ENCODE measurements around the gene BBS5. TPM values are rescaled to one million over a fixed set of nuclear protein-coding genes. Genes with fewer than 3 reads are reported as not detected.
"Not testable (repeated sequence)": the region's sequence is repeated elsewhere in the genome, so short reads cannot be mapped to it uniquely, and the experiment has no call there.

BBS5 gene
- 10 to 100 TPM in 1 of 4 donors, 1 to 10 TPM in 3; 4.3 to 11.3 (median 6.0) TPM for total RNA-seq

DNA sequence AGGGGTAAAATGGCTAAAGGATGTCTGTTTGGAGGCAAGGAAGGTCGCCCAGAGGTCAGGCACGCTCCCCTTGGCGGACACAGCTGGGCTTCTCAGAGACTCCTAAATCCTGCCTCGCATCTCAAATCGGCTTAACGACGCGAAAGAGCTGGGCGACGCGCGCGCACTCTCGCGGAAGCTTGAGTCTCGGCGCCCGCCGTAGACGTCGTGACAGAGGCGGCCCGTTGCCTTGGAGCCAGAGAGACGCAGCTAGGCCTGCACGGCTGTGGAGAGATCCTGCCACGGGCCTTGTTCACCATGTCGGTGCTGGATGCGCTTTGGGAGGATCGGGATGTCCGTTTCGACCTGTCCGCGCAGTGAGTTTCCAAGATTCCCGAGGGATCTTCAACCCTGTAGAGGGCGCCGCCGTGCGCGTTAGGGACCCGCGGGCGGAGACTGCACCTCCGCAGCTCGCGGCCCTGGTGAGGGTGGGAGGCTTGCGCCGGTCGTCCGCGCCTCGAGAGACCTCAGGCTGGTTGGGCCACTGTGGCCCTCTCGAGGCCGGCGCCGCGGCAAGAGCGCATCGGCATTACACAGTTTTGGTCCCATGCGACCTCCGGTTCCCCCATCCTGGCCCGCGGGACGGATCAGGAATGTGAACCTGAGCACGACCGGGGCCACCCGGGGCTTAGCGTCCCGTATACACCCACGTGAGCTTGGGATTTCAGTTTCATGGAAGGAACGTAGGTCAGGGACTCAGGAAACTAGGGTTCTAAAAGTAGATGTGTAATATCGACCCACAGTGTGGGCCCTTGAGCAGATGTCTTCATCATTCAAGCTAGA is at the start of gene BBS5:
Gene BBS5 (plus strand): TSS at position 238 of the 822 bp plus-strand sequence. CDS start 60 bp downstream, at position 298.
- TF ChIP-seq, protein P1, sequence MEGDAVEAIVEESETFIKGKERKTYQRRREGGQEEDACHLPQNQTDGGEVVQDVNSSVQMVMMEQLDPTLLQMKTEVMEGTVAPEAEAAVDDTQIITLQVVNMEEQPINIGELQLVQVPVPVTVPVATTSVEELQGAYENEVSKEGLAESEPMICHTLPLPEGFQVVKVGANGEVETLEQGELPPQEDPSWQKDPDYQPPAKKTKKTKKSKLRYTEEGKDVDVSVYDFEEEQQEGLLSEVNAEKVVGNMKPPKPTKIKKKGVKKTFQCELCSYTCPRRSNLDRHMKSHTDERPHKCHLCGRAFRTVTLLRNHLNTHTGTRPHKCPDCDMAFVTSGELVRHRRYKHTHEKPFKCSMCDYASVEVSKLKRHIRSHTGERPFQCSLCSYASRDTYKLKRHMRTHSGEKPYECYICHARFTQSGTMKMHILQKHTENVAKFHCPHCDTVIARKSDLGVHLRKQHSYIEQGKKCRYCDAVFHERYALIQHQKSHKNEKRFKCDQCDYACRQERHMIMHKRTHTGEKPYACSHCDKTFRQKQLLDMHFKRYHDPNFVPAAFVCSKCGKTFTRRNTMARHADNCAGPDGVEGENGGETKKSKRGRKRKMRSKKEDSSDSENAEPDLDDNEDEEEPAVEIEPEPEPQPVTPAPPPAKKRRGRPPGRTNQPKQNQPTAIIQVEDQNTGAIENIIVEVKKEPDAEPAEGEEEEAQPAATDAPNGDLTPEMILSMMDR (IDR thresholded peaks at IDR 0.05): no peak
- ATAC-seq (ENCODE audit: low FRiP score) (peak; percentile 94), DNase-seq (ENCODE audit: low spot score) (peak; percentile 33)

DNA sequence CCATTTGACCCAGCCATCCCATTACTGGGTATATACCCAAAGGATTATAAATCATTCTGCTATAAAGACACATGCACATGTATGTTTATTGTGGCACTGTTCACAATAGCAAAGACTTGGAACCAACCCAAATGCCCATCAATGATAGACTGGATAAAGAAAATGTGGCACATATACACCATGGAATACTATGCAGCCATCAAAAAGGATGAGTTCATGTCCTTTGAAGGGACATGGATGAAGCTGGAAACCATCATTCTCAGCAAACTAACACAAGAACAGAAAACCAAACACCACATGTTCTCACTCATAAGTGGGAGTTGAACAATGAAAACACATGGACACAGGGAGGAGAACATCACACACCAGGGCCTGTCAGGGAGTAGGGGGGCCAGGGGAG is 47.5 kb upstream of the BBS5 start:
- ATAC-seq (ENCODE audit: low FRiP score); DNase-seq (ENCODE audit: low spot score): not testable (repeated sequence)

DNA sequence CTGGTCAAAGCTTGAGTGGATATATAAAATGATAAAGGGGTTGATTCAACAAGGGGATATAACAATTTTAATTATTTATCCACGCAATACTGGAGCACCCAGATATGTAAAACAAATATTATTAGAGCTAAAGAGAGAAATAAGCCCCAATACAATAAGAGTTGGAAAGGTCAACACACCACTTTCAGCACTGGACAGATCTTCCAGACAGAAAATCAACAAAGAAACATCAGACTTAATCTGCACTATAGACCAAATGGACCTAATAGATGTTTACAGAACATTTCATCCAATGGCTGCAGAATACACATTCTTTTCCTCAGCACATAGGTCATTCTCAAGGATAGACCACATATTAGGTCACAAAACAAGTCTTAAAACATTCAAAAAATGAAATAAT is 45.1 kb upstream of the BBS5 start:
- ATAC-seq (ENCODE audit: low FRiP score): not testable (repeated sequence)

DNA sequence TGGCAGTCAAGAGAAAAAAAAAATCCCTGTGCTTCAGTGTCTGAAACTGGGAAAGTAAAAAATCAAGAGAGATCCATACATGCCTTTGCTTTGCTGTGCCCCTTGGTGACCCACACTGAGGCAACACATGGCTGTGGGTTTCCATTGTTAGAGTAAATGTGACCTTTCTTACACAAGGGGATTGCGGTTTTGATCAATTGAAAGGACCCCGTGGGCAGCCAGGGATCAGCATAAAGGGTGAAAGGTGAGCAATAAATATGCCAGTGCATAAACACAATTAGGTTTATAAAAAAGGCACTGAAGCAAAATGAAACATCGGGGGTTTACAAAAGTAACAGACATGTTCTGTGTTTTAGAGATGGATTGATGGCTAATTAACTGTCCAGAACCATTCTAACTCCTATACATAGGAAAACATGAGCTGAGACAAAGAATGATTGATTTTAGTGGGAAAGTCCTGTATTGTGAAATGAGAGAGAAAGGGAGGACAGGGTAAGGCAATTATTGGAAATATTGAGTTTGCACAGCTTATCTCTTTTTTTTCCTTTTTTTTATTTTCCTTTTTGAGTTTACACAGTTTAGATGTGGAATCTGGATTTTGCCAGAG is 40.7 kb upstream of the BBS5 start:
- ATAC-seq (ENCODE audit: low FRiP score) (no peak), DNase-seq (ENCODE audit: low spot score) (no peak)
- TF ChIP-seq, protein P1 (IDR thresholded peaks at IDR 0.05): no peak

More for the DNA sequence above, 45.1 kb upstream of the BBS5 start:
- not testable (repeated sequence) for DNase-seq (ENCODE audit: low spot score)

DNA sequence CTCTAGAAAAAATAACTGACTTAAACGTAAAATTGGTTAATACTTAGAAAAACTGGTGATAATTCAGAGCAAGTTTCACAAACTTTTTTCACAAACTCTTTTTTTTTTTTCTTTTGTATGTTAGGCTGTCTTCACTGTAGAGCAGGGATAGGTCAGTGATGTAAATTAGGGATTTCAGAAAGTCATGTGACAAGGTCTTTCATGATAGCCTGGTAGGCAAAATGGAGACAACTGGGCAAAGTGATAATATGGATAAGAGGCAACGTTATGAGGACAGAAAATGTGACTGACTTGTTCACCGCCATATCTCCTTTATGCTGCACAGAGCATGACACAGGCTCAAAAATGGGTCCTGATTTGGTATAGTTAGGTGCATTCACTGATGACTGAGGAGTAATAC is 39.4 kb upstream of the BBS5 start:
- TF ChIP-seq, protein P1 (IDR thresholded peaks at IDR 0.05): no peak
- DNase-seq (ENCODE audit: low spot score) (no peak), ATAC-seq (ENCODE audit: low FRiP score) (no peak)

DNA sequence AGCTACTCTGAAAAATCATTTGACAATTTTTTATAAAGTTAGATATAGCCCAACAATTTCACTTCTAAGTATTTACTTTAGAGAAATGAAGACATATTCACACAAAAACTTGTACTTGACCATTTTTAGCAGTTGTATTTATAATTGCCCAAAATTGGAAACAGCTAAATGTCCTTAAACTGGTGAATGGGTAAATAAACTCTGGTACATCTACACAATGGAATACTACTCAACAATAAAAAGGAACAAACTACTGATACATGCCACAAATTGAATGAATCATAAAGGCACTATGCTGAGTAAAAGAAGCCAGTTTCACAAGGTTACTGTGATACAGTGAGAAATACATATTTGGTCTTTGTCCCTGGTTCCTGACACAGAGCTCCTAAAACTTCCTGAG is 32.8 kb upstream of the BBS5 start:
- TF ChIP-seq, protein P1 (IDR thresholded peaks at IDR 0.05): no peak
- ATAC-seq (ENCODE audit: low FRiP score) (no peak), DNase-seq (ENCODE audit: low spot score) (no peak)

DNA sequence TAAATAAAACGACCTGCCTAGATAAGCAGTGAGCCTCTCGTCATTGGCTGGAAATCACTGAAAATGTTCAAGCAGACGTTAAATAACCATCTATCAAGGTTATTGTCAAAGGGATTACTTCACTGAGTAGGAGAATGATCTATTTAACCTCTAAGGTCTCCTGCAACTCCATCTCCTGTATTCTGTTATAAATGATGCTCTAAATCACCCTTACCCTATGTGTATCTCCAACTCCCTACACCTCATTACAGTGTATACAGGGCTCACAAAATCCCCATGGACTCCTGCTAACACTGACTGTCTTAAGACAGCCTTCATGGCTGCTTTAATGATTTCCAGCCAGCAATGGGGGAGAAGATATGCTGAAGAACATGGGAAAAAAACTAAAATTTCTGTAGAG is 31.0 kb upstream of the BBS5 start:
- TF ChIP-seq, protein P1 (IDR thresholded peaks at IDR 0.05): no peak
- ATAC-seq (ENCODE audit: low FRiP score): no peak
- no peak for DNase-seq (ENCODE audit: low spot score)

DNA sequence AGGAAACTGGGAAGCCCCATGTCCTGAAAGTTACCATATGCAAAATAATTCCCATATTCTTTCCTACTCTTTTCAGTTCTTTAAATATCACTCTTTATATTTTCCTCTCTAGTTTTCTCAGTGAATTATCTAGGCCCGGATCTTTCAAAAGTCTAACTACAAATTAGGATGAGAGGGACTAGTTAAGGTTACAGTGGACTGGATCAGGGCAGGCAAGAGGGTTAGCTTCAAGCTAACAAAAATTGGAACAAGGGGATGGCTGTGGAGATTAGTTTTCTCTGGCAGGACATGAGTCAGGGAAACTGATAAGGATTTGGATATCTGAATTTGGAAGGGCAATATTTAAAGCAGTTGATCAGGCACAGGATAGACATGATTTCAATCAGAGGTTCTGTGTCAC is 30.4 kb upstream of the BBS5 start:
- ATAC-seq (ENCODE audit: low FRiP score) (no peak), DNase-seq (ENCODE audit: low spot score) (no peak)
- TF ChIP-seq, protein P1 (IDR thresholded peaks at IDR 0.05): no peak

All from omental fat pad (tissue), 4 donors.